Spinal cord (tissue), 10 donors: ENCODE results near the gene KLRB1. TPM values are rescaled to one million over a fixed set of nuclear protein-coding genes. Genes with fewer than 3 reads are reported as not detected.

Experiments used
- DNase-seq, 6 donors: peaks; one replicate each; pipeline versions ENCODE4 v3.0.0 to v3.0.0-alpha.2; 2013 to 2015; ENCODE audit warnings: low spot score in 6 of 6, low read depth in 4 of 6
- H3K27ac ChIP-seq: one replicate; pipeline ENCODE4 v1.5.1; 2013; ENCODE audit warnings: low read depth, low read length, control low read depth
- H3K27me3 ChIP-seq: one replicate; pipeline ENCODE4 v1.6.1; 2013; ENCODE audit warnings: low read length; ENCODE audit not compliant: control insufficient read depth, insufficient read depth
- H3K36me3 ChIP-seq: one replicate; pipeline ENCODE4 v1.6.1; 2013; ENCODE audit warnings: low read length; ENCODE audit not compliant: control insufficient read depth, insufficient read depth
- H3K4me1 ChIP-seq: one replicate; pipeline ENCODE4 v1.6.1; 2013; ENCODE audit warnings: low read length; ENCODE audit not compliant: control insufficient read depth, insufficient read depth
- H3K4me3 ChIP-seq: one replicate; pipeline ENCODE4 v1.5.1; 2013; ENCODE audit warnings: low read depth, low read length, control low read depth
- H3K9me3 ChIP-seq: one replicate; pipeline ENCODE4 v1.6.1; 2013; ENCODE audit warnings: low read length; ENCODE audit not compliant: control insufficient read depth, insufficient read depth
- WGBS: methylation state at CpG from one replicate; pipeline ENCODE4 v1.1.5; 2013; ENCODE audit warnings: missing lambda C conversion rate; ENCODE audit not compliant: insufficient coverage; 5-methylcytosine and 5-hydroxymethylcytosine counted together
- polyA plus RNA-seq, 2 donors: library from polyadenylated mRNA; unstranded; fragments of 120-200 nt; gene quantifications; one replicate each; pipeline ENCODE4 v1.2.1, GENCODE V29; 2013; ENCODE audit not compliant: insufficient read length in 2 of 2
- total RNA-seq, 2 donors: library from RNA; depleted of rRNA in 1 of 2; stranded (reverse); fragments of 120-200 nt in 1 of 2; fragments of >200 nt in 1 of 2; gene quantifications; one replicate each; pipeline versions ENCODE4 v1.2.3 to v1.2.4, GENCODE V29; 2013 to 2014
- donor health status: healthy.

KLRB1 gene
- total and polyA plus RNA-seq, 4 donors, result 0.26 to 0.33 (median 0.30) TPM; not detected in 1

- peaks cover 4% of the 10 kb centered on the region for H3K36me3 ChIP-seq
- H3K4me3 ChIP-seq, result no peak overlapping the region
- no peak overlapping the region for H3K27ac ChIP-seq
Observed at GRCh38 chr12:9643266-9643660, 35.5 kb upstream of the KLRB1 start.

GRCh38 chr12:9642606-9643265, 35.0 kb upstream of the KLRB1 start:
- Histone ChIP-seq H3K27ac (no peak overlapping the region), H3K27me3 (no peaks in the 10 kb centered on the region), H3K4me3 (no peak overlapping the region), H3K9me3 (no peaks in the 10 kb centered on the region), H3K36me3 (peaks cover 4% of the 10 kb centered on the region), H3K4me1 (peaks cover 6% of the 10 kb centered on the region)
- 87% methylated on average over 10 of the region's 15 CpGs for WGBS
- DNase-seq, result no peak

More at GRCh38 chr12:9643266-9643660, 35.5 kb upstream of the KLRB1 start:
- no peak for DNase-seq
- no peaks in the 10 kb centered on the region for H3K9me3 ChIP-seq
- H3K27me3 ChIP-seq, result no peaks in the 10 kb centered on the region
- H3K4me1 ChIP-seq, result peaks cover 7% of the 10 kb centered on the region

- no peaks in the 10 kb centered on the region for H3K9me3 ChIP-seq
- DNase-seq, result no peak
- H3K36me3 ChIP-seq, result peaks cover 4% of the 10 kb centered on the region
- H3K27ac ChIP-seq, result no peak overlapping the region
- H3K4me3 ChIP-seq, result no peak overlapping the region
- H3K27me3 ChIP-seq, result no peaks in the 10 kb centered on the region
- no CpG with 5 or more reads among the region's 2 CpGs for WGBS
- no peaks in the 10 kb centered on the region for H3K4me1 ChIP-seq
Observed at GRCh38 chr12:9640024-9640423, 32.3 kb upstream of the KLRB1 start.

- Histone ChIP-seq H3K27ac (no peak overlapping the region), H3K9me3 (no peaks in the 10 kb centered on the region), H3K4me3 (no peak overlapping the region), H3K4me1 (no peaks in the 10 kb centered on the region), H3K27me3 (no peaks in the 10 kb centered on the region), H3K36me3 (peaks cover 4% of the 10 kb centered on the region)
- no peak for DNase-seq
- WGBS, result no CpG with 5 or more reads among the region's 5 CpGs
Observed at GRCh38 chr12:9636851-9637206, 29.1 kb upstream of the KLRB1 start.

GRCh38 chr12:9636150-9636850, 28.6 kb upstream of the KLRB1 start:
- Histone ChIP-seq H3K4me3 (no peak overlapping the region), H3K4me1 (no peaks in the 10 kb centered on the region), H3K27ac (no peak overlapping the region), H3K27me3 (no peaks in the 10 kb centered on the region), H3K9me3 (no peaks in the 10 kb centered on the region), H3K36me3 (no peaks in the 10 kb centered on the region)
- no peak for DNase-seq
- 100% methylated on average over 1 of the region's 4 CpGs for WGBS

- WGBS, result no CpG with 5 or more reads among the region's 2 CpGs
- DNase-seq, result no peak
- no peaks in the 10 kb centered on the region for H3K27me3 ChIP-seq
- H3K27ac ChIP-seq, result no peak overlapping the region
- H3K36me3 ChIP-seq, result no peaks in the 10 kb centered on the region
- H3K4me1 ChIP-seq, result no peaks in the 10 kb centered on the region
- H3K4me3 ChIP-seq, result no peak overlapping the region
- no peaks in the 10 kb centered on the region for H3K9me3 ChIP-seq
Observed at GRCh38 chr12:9634969-9635754, 27.4 kb upstream of the KLRB1 start.

GRCh38 chr12:9634177-9634803, 26.6 kb upstream of the KLRB1 start:
- H3K4me1 ChIP-seq, result no peaks in the 10 kb centered on the region
- H3K4me3 ChIP-seq, result no peak overlapping the region
- no peaks in the 10 kb centered on the region for H3K27me3 ChIP-seq
- H3K27ac ChIP-seq, result no peak overlapping the region
- H3K9me3 ChIP-seq, result no peaks in the 10 kb centered on the region
- H3K36me3 ChIP-seq, result no peaks in the 10 kb centered on the region
- WGBS, result 100% methylated on average over 1 of the region's 2 CpGs
- DNase-seq, result peak in 1 of 6 donors; percentile 9

- no peaks in the 10 kb centered on the region for H3K27me3 ChIP-seq
- WGBS, result 97% methylated on average over 9 of the region's 13 CpGs
- DNase-seq, result no peak
- H3K27ac ChIP-seq, result no peak overlapping the region
- no peak overlapping the region for H3K4me3 ChIP-seq
- no peaks in the 10 kb centered on the region for H3K36me3 ChIP-seq
- H3K9me3 ChIP-seq, result no peaks in the 10 kb centered on the region
- no peaks in the 10 kb centered on the region for H3K4me1 ChIP-seq
Observed at GRCh38 chr12:9632766-9633165, 25.1 kb upstream of the KLRB1 start.

- no peak overlapping the region for H3K4me3 ChIP-seq
- H3K4me1 ChIP-seq, result no peaks in the 10 kb centered on the region
- H3K36me3 ChIP-seq, result no peaks in the 10 kb centered on the region
- WGBS, result no CpG with 5 or more reads among the region's 2 CpGs
- no peak overlapping the region for H3K27ac ChIP-seq
- no peaks in the 10 kb centered on the region for H3K27me3 ChIP-seq
- DNase-seq, result no peak
- no peaks in the 10 kb centered on the region for H3K9me3 ChIP-seq
Observed at GRCh38 chr12:9626821-9627220, 19.1 kb upstream of the KLRB1 start.
